ENCODE results near the gene KIF2A.

KIF2A gene

DNA sequence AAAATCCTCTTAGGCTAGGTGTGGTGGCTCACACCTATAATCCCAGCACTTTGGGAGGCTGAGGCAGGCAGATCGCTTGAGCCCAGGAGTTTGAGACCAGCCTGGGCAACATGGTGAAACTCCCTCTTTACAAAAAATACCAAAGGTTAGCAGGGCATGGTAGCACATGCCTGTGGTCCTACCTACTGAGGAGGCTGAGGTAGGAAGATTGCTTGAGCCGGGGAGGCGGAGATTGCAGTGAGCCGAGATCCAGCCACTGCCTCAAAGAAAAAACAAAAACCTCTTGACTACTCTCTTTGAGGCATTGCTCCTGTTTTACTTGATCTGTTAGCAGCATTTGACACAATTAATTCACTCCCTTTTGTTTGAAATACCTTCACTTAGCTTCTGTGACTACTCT, 20.7 kb downstream of the KIF2A start:
- intact Hi-C loops (cut with DNase I): no loop called here
- no peak for DNase-seq

DNA sequence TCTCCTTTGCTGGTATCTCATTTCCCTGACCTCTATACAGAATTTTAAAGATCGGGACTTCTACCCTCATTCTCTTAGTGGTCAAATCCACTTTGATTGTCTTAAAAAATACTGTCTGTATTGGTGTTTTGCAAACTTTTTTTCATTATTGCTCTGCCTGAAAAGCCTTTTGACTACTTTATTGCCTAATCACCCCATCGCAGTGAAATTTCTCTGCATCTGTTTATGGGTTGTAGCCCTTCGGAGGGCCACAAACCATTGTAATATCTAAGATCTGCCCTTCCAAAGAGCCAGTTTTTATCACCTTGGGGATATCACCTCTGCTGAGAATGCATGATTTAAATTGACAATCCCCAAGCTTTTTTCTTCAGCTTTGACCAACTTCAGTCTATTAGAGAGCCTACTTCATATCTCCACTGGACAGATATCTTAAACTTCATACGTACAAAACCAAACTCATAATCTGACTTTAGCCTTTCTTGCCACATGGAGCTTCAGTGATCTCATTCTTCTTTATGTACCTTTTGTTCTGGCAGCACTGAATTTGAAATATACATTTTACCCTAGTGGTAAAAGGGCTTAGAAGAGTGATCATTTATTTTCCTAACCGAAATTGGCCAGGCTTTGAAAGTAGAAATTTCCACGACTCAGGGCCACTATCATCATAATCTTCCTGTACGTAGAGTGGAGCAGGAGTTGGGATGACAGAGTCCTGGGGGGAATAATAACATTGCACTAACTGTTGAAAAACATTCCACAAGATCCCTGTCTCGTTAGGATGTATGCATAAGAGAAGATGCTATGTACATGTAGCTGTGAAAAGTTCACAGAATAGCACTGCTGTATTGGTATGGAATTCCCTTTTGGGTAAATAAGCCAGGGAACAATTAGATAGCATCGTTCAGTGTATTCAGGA, 21.4 kb downstream of the KIF2A start:
- no peak for DNase-seq
- intact Hi-C loops (cut with DNase I): no loop called here

DNA sequence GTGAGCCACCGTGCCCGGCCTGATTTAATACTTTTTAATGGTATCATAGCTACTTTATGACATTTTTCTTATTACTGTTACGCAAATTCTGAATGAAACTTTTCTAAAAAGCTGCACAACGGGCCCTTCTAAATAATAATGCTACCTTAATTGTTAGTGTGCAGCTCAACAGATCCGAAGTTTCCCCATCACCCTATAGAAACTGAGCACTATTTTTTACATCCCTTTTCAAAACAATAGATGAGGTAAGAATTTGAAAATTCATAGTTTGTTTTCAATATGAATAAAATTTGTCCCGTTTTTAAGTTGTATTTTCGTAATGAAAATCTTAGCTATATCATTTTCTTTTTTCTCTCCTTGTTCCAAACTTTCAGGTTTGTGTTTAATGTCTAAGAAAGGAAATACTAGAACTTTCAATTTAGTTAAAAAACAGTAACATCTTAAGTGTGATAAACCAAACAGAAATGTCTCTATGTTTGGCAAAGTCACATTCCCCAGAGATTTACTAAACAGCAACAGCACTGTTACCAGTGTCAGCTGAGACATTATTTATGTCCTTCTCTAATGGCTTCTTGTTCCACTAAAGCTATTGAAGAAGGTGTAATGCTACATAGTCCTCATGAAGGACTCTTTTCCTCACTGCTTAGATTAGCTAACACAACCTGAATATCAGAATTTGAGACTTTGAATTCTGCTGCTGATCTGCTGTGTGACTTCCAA, 22.9 kb downstream of the KIF2A start:
- intact Hi-C loops (cut with DNase I): no loop called here
- no peak for DNase-seq

DNA sequence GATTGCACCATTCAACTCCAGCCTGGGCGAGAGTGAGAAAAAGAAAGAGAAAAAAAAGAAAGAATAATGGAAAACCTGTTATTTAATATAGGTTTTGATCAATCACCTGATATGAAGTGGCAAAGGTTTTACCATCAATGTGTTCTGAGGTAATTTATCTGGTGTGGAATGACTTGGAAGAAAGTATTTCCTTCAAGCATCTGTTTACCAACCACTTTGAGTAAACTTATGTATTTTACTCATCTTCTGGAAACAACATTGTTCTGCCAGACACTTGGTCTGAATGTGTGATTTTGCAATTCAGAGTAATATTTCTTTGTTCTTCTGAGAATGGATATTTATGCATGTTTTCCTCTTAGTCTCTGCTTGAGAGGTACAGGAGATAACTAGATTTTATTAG, 24.3 kb downstream of the KIF2A start:
- intact Hi-C loops (cut with DNase I): no loop called here
- DNase-seq: no peak

DNA sequence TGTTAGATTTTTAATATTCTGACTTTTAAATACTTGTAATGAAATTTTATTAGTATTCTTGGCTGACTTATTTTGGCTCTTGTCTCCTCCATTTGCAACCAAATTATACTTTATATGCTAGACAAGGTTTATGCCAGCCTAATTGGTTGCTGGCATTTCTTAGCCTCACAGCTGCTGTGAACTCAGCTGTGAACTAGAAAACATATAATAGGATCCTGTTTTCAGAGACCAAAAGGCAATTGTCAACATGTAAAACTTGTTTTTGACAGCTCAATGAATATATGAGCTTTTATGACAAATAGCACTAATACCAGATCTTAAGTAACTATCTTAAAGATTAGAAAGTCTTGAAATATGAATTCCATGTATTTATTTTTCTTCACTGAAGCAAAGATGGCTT, 25.9 kb downstream of the KIF2A start:
- intact Hi-C loops (cut with DNase I): no loop called here
- DNase-seq: no peak

DNA sequence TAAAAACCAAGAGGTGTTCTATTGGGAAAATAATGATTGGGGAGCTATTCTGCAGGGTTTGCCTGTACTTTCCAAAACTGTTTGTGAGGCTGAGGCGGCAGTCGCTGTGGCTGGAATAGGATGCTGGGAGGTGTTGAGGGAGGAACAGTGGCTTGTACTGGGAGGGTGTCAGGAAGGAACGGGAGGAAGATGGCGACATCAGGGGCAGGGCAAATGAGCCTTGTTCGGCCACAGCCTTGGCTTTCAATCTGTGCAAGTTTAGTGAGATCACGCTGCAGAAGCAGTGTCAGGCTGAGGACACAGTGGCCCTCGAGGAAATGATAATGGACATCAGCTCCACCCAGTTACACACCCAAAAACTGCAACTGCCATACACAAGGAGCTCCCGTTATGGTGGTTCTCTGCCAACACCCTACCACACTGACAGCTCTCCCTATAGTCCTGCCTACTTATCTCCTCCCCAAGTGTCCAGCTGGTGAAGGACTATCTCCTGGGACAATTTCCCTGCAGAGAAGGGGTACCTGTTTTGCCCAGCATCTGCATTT, 27.3 kb downstream of the KIF2A start:
- intact Hi-C loops (cut with DNase I): no loop called here
- DNase-seq: peak in 1 of 10 donors; percentile 73

DNA sequence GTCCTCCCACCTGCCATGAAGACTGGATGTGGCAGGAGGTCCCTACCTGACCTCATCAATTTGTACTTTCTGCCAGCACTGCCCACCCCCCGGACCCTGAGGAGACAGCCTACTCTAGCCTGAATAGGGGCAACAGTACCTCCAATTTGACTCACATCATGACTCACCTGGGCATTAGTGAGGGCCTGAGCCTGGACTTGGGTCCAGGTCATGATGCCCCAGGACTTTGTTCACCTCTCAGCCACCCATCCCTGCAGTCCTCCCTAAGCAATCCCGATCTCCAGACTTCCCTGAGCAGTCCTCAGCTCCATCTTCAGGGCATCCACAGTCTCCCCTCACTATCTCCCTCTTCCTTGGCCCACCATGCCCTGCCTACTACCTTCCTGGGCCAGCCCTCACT, 28.1 kb downstream of the KIF2A start:
- intact Hi-C loops (cut with DNase I): no loop called here
- no peak for DNase-seq

DNA sequence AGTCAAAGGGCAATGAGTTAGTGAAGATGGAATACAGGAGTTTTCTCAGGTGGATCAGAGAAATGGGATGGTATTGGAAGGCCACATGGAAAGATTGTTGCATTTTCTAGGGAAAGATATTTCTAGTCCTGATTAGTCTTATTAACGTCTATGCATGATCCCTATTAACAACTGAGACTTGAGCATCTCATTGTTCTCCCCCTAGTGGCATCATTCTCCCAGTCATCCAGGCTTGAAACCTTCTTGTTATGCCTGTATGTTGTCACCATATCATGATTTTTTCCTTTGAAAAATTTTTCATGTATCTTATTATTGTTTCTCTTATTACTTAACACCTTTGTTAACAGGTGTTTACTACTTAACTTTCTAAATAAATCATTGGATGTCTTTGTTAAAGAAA, 34.4 kb downstream of the KIF2A start:
- no peak for DNase-seq
- intact Hi-C loops (cut with DNase I): no loop called here

DNA sequence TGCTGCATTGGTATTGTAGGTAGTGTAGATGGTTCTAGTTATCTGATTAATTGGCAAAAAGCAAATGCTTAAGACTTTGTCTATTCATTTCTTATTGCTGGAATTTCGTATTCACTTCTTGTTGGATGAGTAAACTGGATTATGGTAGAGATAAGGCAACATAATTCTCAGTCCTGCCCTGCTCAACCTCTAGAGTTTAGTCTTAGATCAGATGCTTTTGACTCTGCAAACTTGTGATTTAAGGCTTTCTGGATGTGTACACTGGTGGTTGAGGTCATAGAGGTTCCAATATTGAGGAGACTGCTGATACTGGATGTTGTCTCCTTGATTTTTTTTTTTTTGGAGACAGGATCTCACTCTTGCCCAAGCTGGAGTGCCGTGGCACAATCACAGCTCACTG, 35.0 kb downstream of the KIF2A start:
- DNase-seq: no peak
- intact Hi-C loops (cut with DNase I): no loop called here

DNA sequence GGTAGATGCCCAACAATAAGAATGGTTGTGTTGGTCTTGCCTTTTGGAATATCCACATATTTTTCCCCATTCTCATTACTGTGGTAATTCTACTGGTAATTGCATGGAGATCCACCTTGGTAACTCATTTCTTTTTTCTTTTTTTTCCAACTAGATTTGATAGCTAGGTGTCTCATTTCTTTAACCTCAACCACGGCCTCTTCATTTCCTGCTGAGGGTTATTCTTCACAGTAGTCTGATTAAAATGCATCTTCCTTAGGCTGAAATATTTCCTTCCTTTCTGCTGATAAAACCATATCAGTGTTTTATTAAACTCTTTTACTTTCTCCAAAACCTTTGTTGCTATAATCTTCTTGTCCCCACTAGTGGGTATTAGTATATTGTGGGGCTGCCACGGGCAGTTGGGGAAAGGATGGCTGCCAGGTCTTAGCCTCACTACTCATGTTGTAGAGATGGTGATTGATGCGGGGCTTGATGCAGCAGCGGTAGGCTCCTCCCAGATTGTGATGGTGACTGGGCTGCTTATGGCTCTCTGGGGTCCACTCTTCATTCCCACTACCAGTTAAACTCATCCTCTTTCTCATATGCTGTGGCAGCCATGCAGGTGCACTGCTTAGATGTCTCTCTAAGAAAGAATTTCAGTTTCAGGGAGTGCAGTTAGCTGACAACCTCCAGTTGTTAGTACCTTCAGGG, 35.9 kb downstream of the KIF2A start:
- intact Hi-C loops (cut with DNase I): no loop called here
- DNase-seq: no peak

DNA sequence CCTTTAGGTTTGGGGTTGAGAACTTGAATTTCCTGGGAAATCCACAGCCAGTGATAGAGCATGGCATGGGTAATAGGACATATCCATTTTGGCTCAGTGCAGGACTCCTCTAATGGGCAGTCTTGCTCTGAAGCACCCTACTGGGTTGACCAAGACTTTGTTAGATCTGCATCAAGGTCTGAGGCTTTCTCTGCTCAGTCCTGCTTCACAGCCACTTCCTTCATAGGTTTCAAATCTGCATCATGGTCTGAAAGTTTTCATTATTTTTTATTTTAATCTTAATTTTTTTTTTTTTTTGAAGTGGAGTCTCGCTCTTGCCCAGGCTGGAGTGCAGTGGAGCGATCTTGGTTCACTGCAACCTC, 36.5 kb downstream of the KIF2A start:
- intact Hi-C loops (cut with DNase I): no loop called here
- no peak for DNase-seq

DNA sequence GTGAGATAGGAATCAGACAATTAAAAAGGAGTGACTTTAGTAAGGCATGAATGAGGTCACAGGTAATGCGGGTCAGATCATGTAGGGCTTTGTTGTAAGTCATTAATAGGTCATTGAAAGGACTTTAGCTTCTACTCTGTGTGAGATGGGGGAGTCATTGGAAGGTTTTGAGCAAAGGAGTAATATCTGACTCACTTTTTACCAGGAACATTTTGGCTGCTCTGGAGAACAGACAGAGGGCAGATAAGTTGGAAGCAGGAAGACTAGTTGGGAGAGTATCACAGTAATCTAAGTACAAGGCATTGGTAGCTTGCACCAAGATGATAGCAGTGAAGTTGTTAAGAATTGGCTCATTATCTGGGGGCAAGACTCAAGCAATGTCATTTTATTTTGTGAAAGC, 37.4 kb downstream of the KIF2A start:
- no peak for DNase-seq
- intact Hi-C loops (cut with DNase I): no loop called here

DNA sequence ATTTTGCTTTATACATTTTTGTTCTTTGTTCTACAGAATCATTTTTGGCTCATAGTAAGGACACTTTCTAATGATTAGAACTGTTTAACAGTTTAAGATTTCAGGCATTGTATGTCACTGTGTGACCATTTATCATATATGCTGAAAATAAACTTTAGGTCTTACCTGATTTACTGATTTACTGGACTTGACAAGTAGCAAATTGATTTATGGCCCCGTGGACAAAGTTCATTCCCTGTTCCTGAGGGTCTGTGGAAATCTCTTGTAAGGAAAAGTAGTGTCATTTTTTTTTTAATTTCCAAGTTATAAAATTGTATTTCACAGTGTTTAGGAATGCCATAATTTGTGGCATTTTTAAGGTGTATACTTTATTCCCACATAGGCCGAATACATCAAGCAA, 40.7 kb downstream of the KIF2A start:
- DNase-seq: no peak
- intact Hi-C loops (cut with DNase I): no loop called here

DNA sequence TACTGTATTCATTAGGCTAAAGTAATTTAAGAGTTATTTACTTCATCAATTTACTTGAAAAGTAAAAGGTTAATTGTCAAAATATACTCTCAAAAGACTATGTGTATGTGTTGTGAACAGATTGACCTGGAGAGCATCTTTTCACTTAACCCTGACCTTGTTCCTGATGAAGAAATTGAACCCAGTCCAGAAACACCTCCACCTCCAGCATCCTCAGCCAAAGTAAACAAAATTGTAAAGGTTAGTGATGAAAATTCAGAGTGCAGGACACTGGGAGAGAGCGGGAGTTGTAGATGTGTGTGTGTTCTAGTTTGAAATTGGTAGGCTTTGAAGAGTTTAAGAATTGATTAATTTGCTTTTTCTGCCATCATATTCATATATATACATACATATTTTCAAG, 41.9 kb downstream of the KIF2A start:
- intact Hi-C loops (cut with DNase I): no loop called here

DNA sequence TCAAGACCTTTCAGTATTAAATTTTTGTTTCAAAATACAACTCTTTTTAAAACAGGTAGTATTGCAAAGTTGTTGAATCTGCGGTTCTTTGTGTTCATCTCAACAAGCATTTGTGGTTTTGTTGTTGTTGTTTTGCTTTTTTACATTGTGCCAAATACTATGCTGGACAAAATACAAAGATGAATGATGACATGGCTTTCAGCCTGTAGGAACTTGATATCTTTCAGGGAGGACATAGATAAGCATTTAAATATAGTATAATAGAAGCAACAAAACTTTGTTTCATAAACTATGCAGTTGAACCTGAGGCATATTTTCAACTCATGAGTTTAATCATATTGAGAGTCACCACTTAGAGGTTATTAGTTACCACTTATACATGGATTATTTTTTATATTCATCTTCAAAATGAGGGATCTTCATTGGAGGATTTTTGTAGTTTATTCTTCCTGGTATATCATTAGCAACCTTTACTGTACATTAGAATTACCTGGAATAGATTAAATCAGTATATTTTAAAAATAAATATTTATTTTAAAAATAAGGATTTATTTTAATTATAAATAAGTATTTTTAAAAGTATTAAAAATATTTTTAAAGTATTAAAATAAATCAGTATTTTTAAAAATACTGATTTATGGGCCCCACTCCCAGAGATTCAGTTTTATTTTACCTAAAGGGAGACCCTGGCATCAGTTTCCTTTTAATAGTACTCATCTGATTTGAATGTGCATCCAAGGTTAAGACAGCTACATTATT, 42.9 kb downstream of the KIF2A start:
- intact Hi-C loops (cut with DNase I): no loop called here
- DNase-seq: no peak

More for the DNA sequence above, 41.9 kb downstream of the KIF2A start:
- DNase-seq: no peak

DNA sequence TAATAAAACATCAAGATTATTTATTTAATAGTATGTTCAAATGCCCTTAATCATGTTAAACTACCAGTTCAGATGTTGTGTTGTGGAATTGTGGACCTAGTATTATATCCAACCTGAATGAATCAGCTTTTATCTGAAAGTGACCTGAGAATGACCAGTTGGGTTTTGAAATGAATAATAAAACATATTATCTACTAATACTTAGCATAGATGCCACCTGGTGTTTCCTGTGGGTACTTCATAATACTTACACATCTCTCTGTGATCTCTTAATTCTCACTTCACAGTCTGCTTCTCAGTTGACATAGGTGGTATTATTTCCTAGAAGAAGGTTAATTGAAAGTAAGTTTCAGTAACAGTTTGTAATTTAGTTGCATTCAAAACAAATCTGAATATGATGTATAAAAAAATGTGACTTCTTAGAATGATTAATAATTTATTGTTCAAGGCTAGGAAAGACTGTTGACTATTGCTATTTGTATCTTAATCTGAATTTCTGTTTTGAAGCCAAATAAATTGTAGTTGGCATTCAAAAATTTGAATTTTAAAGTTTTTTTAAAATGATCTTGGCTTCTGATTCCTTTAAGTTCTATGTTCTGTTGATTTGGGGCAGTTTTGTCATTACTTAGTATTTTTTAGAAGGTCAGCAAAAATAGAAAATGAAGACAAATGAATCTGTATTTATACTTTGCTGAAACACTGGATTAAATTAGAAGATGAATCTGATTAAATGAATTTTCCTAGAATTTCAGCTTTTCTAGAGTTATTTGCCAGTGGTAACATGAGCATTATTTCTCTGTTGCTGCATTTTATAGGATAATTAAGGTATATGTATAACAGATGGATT, 48.2 kb downstream of the KIF2A start:
- no peak for DNase-seq
- intact Hi-C loops (cut with DNase I): loop anchor here (2.0 kb wide), 2 partner anchors 47 to 129 kb away; partner anchors contain the start of gene KIF2A

DNA sequence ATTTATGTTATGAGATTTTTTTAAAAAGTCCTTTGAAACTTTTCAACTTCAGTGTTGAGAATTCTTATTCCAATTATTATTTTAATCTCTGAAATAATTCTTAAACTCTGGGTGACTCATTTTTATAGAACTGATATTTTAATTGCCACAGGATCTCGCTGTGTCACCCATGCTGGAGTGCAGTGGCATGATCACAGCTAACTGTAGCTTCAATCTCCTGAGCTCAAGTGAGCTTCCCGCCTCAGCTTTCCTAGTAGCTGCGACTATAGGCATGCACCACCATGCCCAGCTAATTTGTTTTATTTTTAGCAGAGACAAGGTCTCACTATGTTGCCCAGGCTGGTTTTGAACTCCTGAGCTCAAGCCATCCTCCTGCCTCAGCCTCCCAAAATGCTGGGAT, 56.7 kb downstream of the KIF2A start:
- no peak for DNase-seq
- intact Hi-C loops (cut with DNase I): no loop called here

DNA sequence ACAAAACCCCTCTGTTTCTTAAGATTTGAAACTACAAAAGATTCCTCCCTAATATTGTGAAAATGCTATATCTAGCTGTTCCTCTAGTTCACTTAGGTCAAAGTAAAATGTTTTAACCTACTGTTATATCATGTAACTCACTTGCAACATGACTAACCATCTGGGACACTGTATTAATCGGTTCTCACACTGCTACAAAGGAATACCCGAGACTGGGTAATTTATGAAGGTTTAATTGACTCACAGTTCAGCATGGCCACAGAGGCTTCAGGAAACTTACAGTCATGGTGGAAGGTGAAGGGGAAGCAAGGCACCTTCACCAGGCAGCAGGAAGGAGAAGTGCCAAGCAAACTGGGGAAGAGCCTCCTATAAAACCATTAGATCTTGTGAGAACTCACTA, 63.0 kb downstream of the KIF2A start:
- intact Hi-C loops (cut with DNase I): no loop called here
- DNase-seq: no peak

DNA sequence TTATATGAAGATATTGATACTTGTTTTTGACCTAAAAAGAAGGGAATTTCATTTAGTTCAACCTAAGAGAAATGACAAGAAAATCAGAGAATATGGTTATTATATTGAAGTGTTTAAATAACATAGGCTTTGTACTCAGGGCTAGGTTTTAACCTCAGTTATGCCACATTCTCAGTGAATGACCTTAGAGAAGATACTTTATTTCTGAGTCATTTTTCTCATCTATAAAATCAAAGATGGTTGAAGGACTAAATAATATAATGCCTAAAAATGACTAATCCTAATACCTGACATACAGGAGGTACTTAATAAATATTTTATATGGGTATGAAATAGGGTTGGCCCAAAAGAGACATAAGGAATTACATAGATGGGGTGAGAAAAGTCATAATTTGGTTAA, 65.4 kb downstream of the KIF2A start:
- no peak for DNase-seq
- intact Hi-C loops (cut with DNase I): no loop called here

DNA sequence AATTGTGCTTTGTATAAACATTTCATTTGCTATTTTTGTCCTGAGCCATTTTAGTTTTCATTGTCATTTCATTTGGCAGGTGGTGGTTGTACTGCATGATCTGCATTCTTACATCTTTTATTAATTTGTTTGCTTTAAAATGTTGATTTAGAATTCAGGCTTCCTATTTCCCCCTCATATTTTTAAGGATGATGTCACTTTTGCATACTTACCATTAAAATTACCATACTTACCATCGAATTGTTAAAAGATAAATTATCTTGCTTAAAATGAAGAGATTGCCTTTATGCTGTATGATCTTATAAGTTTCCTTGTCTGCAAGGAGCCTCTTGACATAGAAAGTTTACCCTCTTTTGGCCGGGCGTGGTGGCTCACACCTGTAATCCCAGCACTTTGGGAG, 66.6 kb downstream of the KIF2A start:
- DNase-seq: no peak
- intact Hi-C loops (cut with DNase I): no loop called here

Measured in posterior cingulate gyrus (tissue), 11 donors.